K562 (cell line): Measurements from ENCODE around the gene EMID1. TPM values are rescaled to one million over a fixed set of nuclear protein-coding genes. Genes with fewer than 3 reads are reported as not detected.

Source experiments
- ATAC-seq: fragments of 200-7000 bp; cut with Tn5 transposase; 3 replicates; pipeline ENCODE4 v1.9.1; 2020; ENCODE audit warnings: moderate library complexity
- BruUV-seq: library from RNA; stranded (reverse); fragments of 400-500 nt; replicated peaks from 2 replicates; lab custom pipeline; 2021; lab: Mats Ljungman, UMichigan
- CTCF ChIA-PET: fragments of 300-600 bp; formaldehyde crosslinking; extraction: SDS; loops from one replicate; lab custom pipeline; 2021; ENCODE audit warnings: low intra/inter-chr PET ratio; lab: Yijun Ruan, JAX
- POLR2A ChIA-PET: fragments of 300-600, 350-650 bp; sonication (Branson Sonifier 250); formaldehyde crosslinking; extraction: SDS; loops from one replicate; lab custom pipeline; 2021; ENCODE audit warnings: antibody characterized with exemption, inconsistent platforms; lab: Yijun Ruan, JAX
- DNase-seq, 4 experiments: peaks; one replicate each; pipeline versions ENCODE4 v3.0.0 to v3.0.0-alpha.2; 2011 to 2018; ENCODE audit warnings: low spot score in 3 of 4, mixed read lengths in 3 of 4; ENCODE audit errors: extremely low read depth in 1 of 4
- FAIRE-seq: peaks from 2 replicates; lab custom pipeline; 2011; peaks lifted over from hg19 to GRCh38; lab: Jason Lieb, UNC
- H2AFZ ChIP-seq: 2 replicates; pipeline ENCODE4 v1.6.0; 2011; ENCODE audit warnings: low read depth, low read length, control low read depth, inconsistent platforms
- H3K27ac ChIP-seq: fragments of 200-600 bp; 3 replicates; pipeline ENCODE4 v1.8.0; 2011; ENCODE audit warnings: low read depth, mild to moderate bottlenecking, control low read depth, inconsistent platforms, low read length, moderate library complexity, mixed read lengths; ENCODE audit errors: extremely low read depth
- H3K27me3 ChIP-seq, 2 experiments: fragments of 300-600 bp in 1 of 2; 2 replicates in 1 of 2; 3 replicates in 1 of 2; pipeline versions ENCODE4 v1.6.0 to v1.8.0; 2011; ENCODE audit warnings: inconsistent platforms in 2 of 2, low read length in 2 of 2, mild to moderate bottlenecking in 1 of 2, mixed read lengths in 1 of 2, moderate library complexity in 1 of 2; ENCODE audit not compliant: control insufficient read depth in 2 of 2, insufficient read depth in 2 of 2
- H3K36me3 ChIP-seq: fragments of 300-600 bp; 3 replicates; pipeline ENCODE4 v1.8.0; 2011; ENCODE audit warnings: mild to moderate bottlenecking, low read length, inconsistent platforms; ENCODE audit not compliant: control insufficient read depth, insufficient read depth
- H3K4me1 ChIP-seq, 2 experiments: fragments of 200-600 bp in 1 of 2; replicated peaks in 1 of 2; 2 replicates in 1 of 2; 3 replicates in 1 of 2; pipeline versions ENCODE4 v1.5.1 to v1.8.0; 2011; ENCODE audit warnings: inconsistent platforms in 2 of 2, low read length in 2 of 2, mild to moderate bottlenecking in 1 of 2, mixed read lengths in 1 of 2, moderate library complexity in 1 of 2; ENCODE audit not compliant: control insufficient read depth in 2 of 2, insufficient read depth in 2 of 2
- H3K4me2 ChIP-seq: 2 replicates; pipeline ENCODE4 v1.6.1; 2011; ENCODE audit warnings: low read length, control low read depth, inconsistent platforms, mixed read lengths; ENCODE audit not compliant: insufficient read depth
- H3K4me3 ChIP-seq: fragments of 200-600 bp; sonication (generic), shearing (Covaris generic); 2 replicates; pipeline ENCODE4 v1.5.1; 2016; ENCODE audit warnings: control low read depth, inconsistent platforms
- H3K79me2 ChIP-seq: fragments of 200-600 bp; 3 replicates; pipeline ENCODE4 v1.8.0; 2011; ENCODE audit warnings: low read length, inconsistent platforms; ENCODE audit not compliant: control insufficient read depth, insufficient read depth
- H3K9ac ChIP-seq, 2 experiments: 2 replicates each; pipeline versions ENCODE4 v1.6.0 to v1.6.1; 2011; ENCODE audit warnings: low read depth in 2 of 2, low read length in 2 of 2, control low read depth in 1 of 2, inconsistent platforms in 1 of 2, mild to moderate bottlenecking in 1 of 2, mixed read lengths in 1 of 2; ENCODE audit not compliant: insufficient read depth in 1 of 2
- H3K9me1 ChIP-seq: one replicate; pipeline ENCODE4 v1.6.0; 2011; ENCODE audit warnings: inconsistent platforms, mild to moderate bottlenecking, low read length, moderate library complexity; ENCODE audit not compliant: control insufficient read depth, insufficient read depth
- H3K9me3 ChIP-seq: replicated peaks from 2 replicates; pipeline ENCODE4 v1.5.1; 2011; ENCODE audit warnings: low read depth, low read length, inconsistent platforms; ENCODE audit not compliant: control insufficient read depth, insufficient read depth
- H4K20me1 ChIP-seq: replicated peaks from 2 replicates; pipeline ENCODE4 v1.6.1; 2011; ENCODE audit warnings: low read length, inconsistent platforms, mixed read lengths; ENCODE audit not compliant: control insufficient read depth, insufficient read depth
- ARID4B ChIP-seq: sonication (generic); formaldehyde crosslinking; IDR thresholded peaks from 2 replicates; pipeline ENCODE4 v1.8.0; 2022; ENCODE audit warnings: mild to moderate bottlenecking, missing genetic modification reagents
- ARNT ChIP-seq, 2 experiments: fragments of 450-650 bp; IDR thresholded peaks; 2 replicates each; pipeline ENCODE4 v1.6.1; 2016; ENCODE audit warnings: mild to moderate bottlenecking in 1 of 2
- HMGXB4 ChIP-seq: sonication (generic); formaldehyde crosslinking; IDR thresholded peaks from 2 replicates; pipeline ENCODE4 v1.8.1; 2023; ENCODE audit warnings: mild to moderate bottlenecking, missing genetic modification reagents
- HNRNPK ChIP-seq: fragments of 200-400 bp; formaldehyde crosslinking; IDR thresholded peaks from one replicate; pipeline ENCODE4 v1.6.1; 2018; ENCODE audit warnings: mild to moderate bottlenecking, low read depth, low read length; ENCODE audit not compliant: poor library complexity, severe bottlenecking
- KAT7 ChIP-seq: sonication (generic); formaldehyde crosslinking; IDR thresholded peaks from 2 replicates; pipeline ENCODE4 v1.8.0; 2022; ENCODE audit warnings: missing genetic modification reagents, mild to moderate bottlenecking, borderline replicate concordance
- KDM5B ChIP-seq: fragments of 200-600 bp; sonication (generic); IDR thresholded peaks from 2 replicates; pipeline ENCODE4 v1.6.1; 2012; ENCODE audit warnings: low read depth, mild to moderate bottlenecking, moderate library complexity, low read length, control low read depth, inconsistent platforms; ENCODE audit not compliant: insufficient replicate concordance
- PHB ChIP-seq: fragments of 250-450 bp; sonication (Bioruptor Pico); IDR thresholded peaks from 2 replicates; pipeline ENCODE4 v1.5.0; 2021
- RBM22 ChIP-seq: fragments of 200-400 bp; formaldehyde crosslinking; IDR thresholded peaks from 2 replicates; pipeline ENCODE4 v1.6.1; 2018; ENCODE audit warnings: low read length, low read depth; ENCODE audit not compliant: poor library complexity, severe bottlenecking
- RUNX1 ChIP-seq: sonication (generic); IDR thresholded peaks from 2 replicates; pipeline ENCODE4 v1.6.1; 2016; ENCODE audit warnings: antibody characterized with exemption, low read depth
- SFPQ ChIP-seq: fragments of 200-400 bp; formaldehyde crosslinking; IDR thresholded peaks from 2 replicates; pipeline ENCODE4 v1.6.1; 2017; ENCODE audit warnings: mild to moderate bottlenecking, low read depth, low read length, moderate library complexity
- SP2 ChIP-seq: IDR thresholded peaks from 2 replicates; pipeline ENCODE4 v1.6.1; 2011; ENCODE audit warnings: mild to moderate bottlenecking, low read depth, low read length, moderate library complexity; ENCODE audit not compliant: poor library complexity, severe bottlenecking; ENCODE audit errors: extremely low read depth
- WGBS: fragments of 100-300 bp; shearing (Covaris generic); methylation state at CpG from one replicate; pipeline ENCODE4 v1.1.6; 2016; ENCODE audit warnings: low coverage, mixed read lengths; ENCODE audit not compliant: insufficient coverage; ENCODE audit errors: missing lambda C conversion rate; 5-methylcytosine and 5-hydroxymethylcytosine counted together
- in situ Hi-C: fragments of 300-500 bp; cut with MboI; formaldehyde crosslinking; loops from 4 replicates; pipeline ENCODE4 v1.15.0; 2018; ENCODE audit warnings: inconsistent platforms, mixed read lengths
- intact Hi-C: fragments of 100-400 bp; cut with micrococcal nuclease; formaldehyde crosslinking; loops from 2 replicates; pipeline ENCODE4 v1.14.2; 2022
- polyA plus RNA-seq, 8 experiments: library from polyadenylated mRNA; depleted of rRNA in 4 of 8; stranded (reverse) in 5 of 8; unstranded in 3 of 8; fragments of >200 nt; fragmentation: Nextera tagmentation in 2 of 8; fragmentation: Illumina TruSeq in 1 of 8; extraction: Ambion mirVana in 2 of 8; extraction: Trizol in 1 of 8; gene quantifications; 2 replicates each; pipeline versions ENCODE4 v1.2.1 to v1.2.3, GENCODE V29; 2011 to 2014; ENCODE audit warnings: inconsistent platforms in 1 of 8, missing spikeins in 1 of 8
- total RNA-seq, 7 experiments: library from RNA; depleted of rRNA in 6 of 7; stranded (reverse); fragments of >200 nt in 6 of 7; fragmentation: Illumina TruSeq in 2 of 7; extraction: Trizol in 2 of 7; gene quantifications; 2 replicates each; pipeline versions ENCODE4 v1.2.1 to v1.2.3, GENCODE V29; 2011 to 2021; ENCODE audit warnings: low replicate concordance in 1 of 7

The EMID1 gene
- total and polyA plus RNA-seq, 9 of the 15 experiments (the other 6 are each of a cell fraction or from before 2014, with no cell fraction given), result 0.15 to 7.2 (median 2.7) TPM

GRCh38 chr22:29212743-29213142 is 7.0 kb downstream of the EMID1 start:
- no TSS peak for BruUV-seq
- TF ChIP-seq SFPQ (no peak), ARNT (IDR thresholded peaks at IDR 0.05) (no peak), KDM5B (no peak), ARID4B (CRISPR knock-in tag) (no peak), RBM22 (no peak), HNRNPK (no peak), HMGXB4 (CRISPR knock-in tag) (no peak), SP2 (no peak), RUNX1 (no peak), PHB (CRISPR knock-in tag) (no peak), KAT7 (CRISPR knock-in tag) (no peak)

More at GRCh38 chr22:29212743-29213142, 7.0 kb downstream of the EMID1 start:
- Histone ChIP-seq H4K20me1 (no peaks in the 10 kb centered on the region), H3K79me2 (no peaks in the 10 kb centered on the region), H3K4me2 (no peak overlapping the region), H3K27me3 (no peaks in the 10 kb centered on the region), H3K9ac (no peak overlapping the region), H3K9me1 (no peaks in the 10 kb centered on the region), H3K36me3 (no peaks in the 10 kb centered on the region), H3K4me3 (no peak overlapping the region), H3K27ac (no peak overlapping the region), H3K4me1 (peaks cover 0 to 14% of the 10 kb centered on the region in 2 experiments; a peak in 1 of 5 replicates), H2AFZ (no peak overlapping the region), H3K9me3 (no peaks in the 10 kb centered on the region)
- ATAC-seq (no peak), FAIRE-seq (no peak), DNase-seq (no peak)
- intact Hi-C loops (no loop called here), in situ Hi-C loops (no loop called here)
- 79% methylated on average over 11 of the region's 11 CpGs for WGBS
- ChIA-PET CTCF (no interaction called here), POLR2A (interaction anchor here (0.9 to 1.6 kb wide), 2 partner anchors 12 kb away, joined by 3 to 4 read pairs; no protein-coding TSS in a partner anchor)
